IMR-90 (cell line): ENCODE data around the gene GPA33. TPM values are rescaled to one million over a fixed set of nuclear protein-coding genes. Genes with fewer than 3 reads are reported as not detected.

ENCODE experiments used
- ATAC-seq: fragments of 200-7000 bp; cut with Tn5 transposase; 2 replicates; pipeline ENCODE4 v1.9.1; 2020; ENCODE audit warnings: low read depth, mild to moderate bottlenecking, moderate library complexity
- BruUV-seq: library from RNA; stranded (reverse); fragments of 400-500 nt; replicated peaks from 2 replicates; lab custom pipeline; 2021; lab: Mats Ljungman, UMichigan
- CTCF ChIA-PET: fragments of 300-600 bp; formaldehyde crosslinking; extraction: SDS; loops from one replicate; lab custom pipeline; 2021; ENCODE audit warnings: antibody characterized with exemption; lab: Yijun Ruan, JAX
- POLR2A ChIA-PET: fragments of 300-600 bp; sonication (Branson Sonifier 250); formaldehyde crosslinking; loops from one replicate; lab custom pipeline; 2022; ENCODE audit warnings: antibody characterized with exemption; ENCODE audit not compliant: unreplicated experiment; lab: Charles Lee
- DNase-seq: peaks from one replicate; pipeline ENCODE4 v3.0.0; 2013
- H2AFZ ChIP-seq: replicated peaks from 2 replicates; pipeline ENCODE3; 2013; ENCODE audit warnings: low read length, mild to moderate bottlenecking; ENCODE audit not compliant: poor library complexity
- H2AK5ac ChIP-seq: 2 replicates; pipeline ENCODE4 v1.6.1; 2013; ENCODE audit warnings: low read depth, low read length, inconsistent platforms
- H2AK9ac ChIP-seq: replicated peaks from 2 replicates; pipeline ENCODE3; 2013; ENCODE audit warnings: mild to moderate bottlenecking, low read depth, low read length, moderate library complexity; ENCODE audit not compliant: poor library complexity
- H2BK120ac ChIP-seq: 2 replicates; pipeline ENCODE4 v1.6.1; 2013; ENCODE audit warnings: low read depth, low read length, inconsistent platforms
- H2BK15ac ChIP-seq: 3 replicates; pipeline ENCODE4 v1.6.1; 2013; ENCODE audit warnings: low read depth, low read length, inconsistent platforms
- H2BK20ac ChIP-seq: 2 replicates; pipeline ENCODE4 v1.6.1; 2013; ENCODE audit warnings: low read depth, mild to moderate bottlenecking, inconsistent platforms, low read length, moderate library complexity
- H2BK5ac ChIP-seq: 2 replicates; pipeline ENCODE4 v1.6.1; 2013; ENCODE audit warnings: mild to moderate bottlenecking, low read depth, low read length, inconsistent platforms; ENCODE audit not compliant: poor library complexity, severe bottlenecking
- H3K14ac ChIP-seq: replicated peaks from 2 replicates; pipeline ENCODE4 v1.6.1; 2013; ENCODE audit warnings: low read depth, low read length, inconsistent platforms
- H3K18ac ChIP-seq: 2 replicates; pipeline ENCODE4 v1.6.1; 2013; ENCODE audit warnings: low read depth, low read length, control low read depth
- H3K23ac ChIP-seq: 2 replicates; pipeline ENCODE4 v1.6.1; 2013; ENCODE audit warnings: low read depth, low read length, inconsistent platforms
- H3K27ac ChIP-seq: 2 replicates; pipeline ENCODE4 v1.5.1; 2013; ENCODE audit warnings: mild to moderate bottlenecking, control low read depth, low read length; ENCODE audit not compliant: insufficient read depth
- H3K27me3 ChIP-seq: 2 replicates; pipeline ENCODE4 v1.6.1; 2013; ENCODE audit warnings: low read length; ENCODE audit not compliant: control insufficient read depth, insufficient read depth
- H3K36me3 ChIP-seq: 2 replicates; pipeline ENCODE4 v1.6.1; 2013; ENCODE audit warnings: low read length, mixed read lengths; ENCODE audit not compliant: control insufficient read depth, insufficient read depth
- H3K4ac ChIP-seq: 2 replicates; pipeline ENCODE4 v1.6.1; 2013; ENCODE audit warnings: low read depth, low read length, inconsistent platforms
- H3K4me1 ChIP-seq: 2 replicates; pipeline ENCODE4 v1.6.1; 2013; ENCODE audit warnings: low read length, mixed read lengths; ENCODE audit not compliant: control insufficient read depth, insufficient read depth
- H3K4me2 ChIP-seq: 2 replicates; pipeline ENCODE4 v1.6.1; 2013; ENCODE audit warnings: low read depth, mild to moderate bottlenecking, control low read depth, low read length, moderate library complexity
- H3K4me3 ChIP-seq: 2 replicates; pipeline ENCODE4 v1.5.1; 2013; ENCODE audit warnings: low read depth, mild to moderate bottlenecking, control low read depth, low read length, moderate library complexity; ENCODE audit not compliant: insufficient read depth
- H3K56ac ChIP-seq: 2 replicates; pipeline ENCODE4 v1.6.1; 2013; ENCODE audit warnings: low read length, inconsistent platforms; ENCODE audit not compliant: insufficient read depth; ENCODE audit errors: extremely low read depth
- H3K79me1 ChIP-seq, 2 experiments: 2 replicates each; pipeline ENCODE4 v1.6.1; 2013; ENCODE audit warnings: low read length in 2 of 2, inconsistent platforms in 1 of 2, low read depth in 1 of 2
- H3K9ac ChIP-seq: 2 replicates; pipeline ENCODE4 v1.6.1; 2013; ENCODE audit warnings: low read depth, low read length, control low read depth
- H3K9me1 ChIP-seq: 2 replicates; pipeline ENCODE4 v1.6.1; 2013; ENCODE audit warnings: low read length, inconsistent platforms; ENCODE audit not compliant: insufficient read depth
- H3K9me3 ChIP-seq: 2 replicates; pipeline ENCODE4 v1.6.1; 2013; ENCODE audit warnings: low read length; ENCODE audit not compliant: control insufficient read depth, insufficient read depth
- H4K20me1 ChIP-seq: 2 replicates; pipeline ENCODE4 v1.6.1; 2013; ENCODE audit warnings: low read length, inconsistent platforms; ENCODE audit not compliant: insufficient read depth
- H4K5ac ChIP-seq: 2 replicates; pipeline ENCODE4 v1.6.1; 2013; ENCODE audit warnings: mild to moderate bottlenecking, low read depth, low read length, control low read depth
- H4K8ac ChIP-seq, 2 experiments: 2 replicates each; pipeline ENCODE4 v1.6.1; 2013; ENCODE audit warnings: low read depth in 2 of 2, low read length in 2 of 2, control low read depth in 1 of 2, inconsistent platforms in 1 of 2
- H4K91ac ChIP-seq: 2 replicates; pipeline ENCODE4 v1.6.1; 2013; ENCODE audit warnings: low read depth, low read length, inconsistent platforms; ENCODE audit not compliant: insufficient read depth
- BHLHE40 ChIP-seq: fragments of 150-350 bp; IDR thresholded peaks from 2 replicates; pipeline ENCODE4 v1.6.1; 2016; ENCODE audit warnings: mild to moderate bottlenecking, low read depth, low read length
- CEBPB ChIP-seq: IDR thresholded peaks from 2 replicates; pipeline ENCODE4 v1.6.1; 2012; ENCODE audit warnings: low read depth, low read length, improper control_type of control experiment
- CHD1 ChIP-seq: IDR thresholded peaks from 2 replicates; pipeline ENCODE4 v1.6.1; 2012; ENCODE audit warnings: low read depth, low read length, improper control_type of control experiment
- CTCF ChIP-seq: conservative IDR thresholded peaks from 2 replicates; pipeline ENCODE4 v1.5.1; 2012; ENCODE audit warnings: mild to moderate bottlenecking, low read depth, low read length, improper control_type of control experiment
- ELK1 ChIP-seq: fragments of 150-350 bp; IDR thresholded peaks from 2 replicates; pipeline ENCODE4 v1.6.1; 2016; ENCODE audit warnings: low read depth, mild to moderate bottlenecking, low read length, moderate library complexity, borderline replicate concordance
- FOS ChIP-seq: fragments of 150-350 bp; IDR thresholded peaks from 2 replicates; pipeline ENCODE4 v1.6.1; 2016; ENCODE audit warnings: low read depth, low read length
- MAFK ChIP-seq: IDR thresholded peaks from 2 replicates; pipeline ENCODE4 v1.6.1; 2012; ENCODE audit warnings: low read depth, low read length, improper control_type of control experiment
- MAZ ChIP-seq: IDR thresholded peaks from 2 replicates; pipeline ENCODE4 v1.6.1; 2012; ENCODE audit warnings: low read depth, mild to moderate bottlenecking, low read length, improper control_type of control experiment, moderate library complexity, borderline replicate concordance
- MXI1 ChIP-seq: IDR thresholded peaks from 2 replicates; pipeline ENCODE4 v1.6.1; 2012; ENCODE audit warnings: low read depth, mild to moderate bottlenecking, low read length, moderate library complexity, borderline replicate concordance
- NFE2L2 ChIP-seq: fragments of 150-350 bp; IDR thresholded peaks from 2 replicates; pipeline ENCODE4 v1.6.1; 2016; ENCODE audit warnings: low read depth, mild to moderate bottlenecking, low read length
- POLR2A ChIP-seq: IDR thresholded peaks from 2 replicates; pipeline ENCODE4 v1.6.1; 2012; ENCODE audit warnings: mild to moderate bottlenecking, low read depth, low read length
- RAD21 ChIP-seq: IDR thresholded peaks from 2 replicates; pipeline ENCODE4 v1.6.1; 2012; ENCODE audit warnings: low read length, improper control_type of control experiment
- RCOR1 ChIP-seq: IDR thresholded peaks from 2 replicates; pipeline ENCODE4 v1.6.1; 2012; ENCODE audit warnings: mild to moderate bottlenecking, low read length, improper control_type of control experiment; ENCODE audit not compliant: insufficient replicate concordance
- RFX5 ChIP-seq: IDR thresholded peaks from 2 replicates; pipeline ENCODE4 v1.8.0; 2012; ENCODE audit warnings: low read depth, mild to moderate bottlenecking, low read length, moderate library complexity
- WGBS, 2 experiments: methylation state at CpG; one replicate each; pipeline versions ENCODE4 v1.1.5 to v1.1.7; 2013; ENCODE audit warnings: missing lambda C conversion rate in 2 of 2; ENCODE audit not compliant: insufficient read length in 1 of 2; ENCODE audit errors: extremely low coverage in 2 of 2; 5-methylcytosine and 5-hydroxymethylcytosine counted together
- dilution Hi-C: fragments of 300-500 bp; cut with HindIII; formaldehyde crosslinking; loops from one replicate; pipeline ENCODE4 v1.14.3; 2018; ENCODE audit warnings: low sequenced_read_pairs; ENCODE audit not compliant: unreplicated experiment
- in situ Hi-C: fragments of 300-500 bp; cut with MboI; formaldehyde crosslinking; loops from 3 replicates; pipeline ENCODE4 v1.14.3; 2019; ENCODE audit warnings: low sequenced_read_pairs, inconsistent platforms, mixed read lengths
- intact Hi-C: fragments of 100-400 bp; cut with micrococcal nuclease; formaldehyde crosslinking; loops from 2 replicates; pipeline ENCODE4 v1.10.0; 2022
- polyA plus RNA-seq, 3 experiments: library from polyadenylated mRNA; depleted of rRNA; stranded (reverse); fragments of >200 nt; gene quantifications; 2 replicates each; pipeline ENCODE4 v1.2.3, GENCODE V29; 2012; ENCODE audit warnings: low replicate concordance in 1 of 3
- total RNA-seq: library from RNA; depleted of rRNA; stranded (reverse); fragments of >200 nt; gene quantifications from 2 replicates; pipeline ENCODE4 v1.2.3, GENCODE V29; 2012

Gene GPA33
- total and polyA plus RNA-seq, 2 of the 4 experiments (the other 2 are of a cell fraction): not detected

- no peak overlapping the region for H2BK15ac ChIP-seq
- H2AK5ac ChIP-seq: no peak overlapping the region
- H2AFZ ChIP-seq: no peak overlapping the region
- no peak overlapping the region for H3K4me3 ChIP-seq
- no peak overlapping the region for H3K18ac ChIP-seq
- WGBS, 2 experiments: no CpG with 5 or more reads among the region's 2 CpGs
- BruUV-seq: no TSS peak
- no peak overlapping the region for H2AK9ac ChIP-seq
- H4K20me1 ChIP-seq: no peaks in the 10 kb centered on the region
- no peaks in the 10 kb centered on the region for H3K9me3 ChIP-seq
- no peak overlapping the region for H2BK5ac ChIP-seq
- no peak for TF ChIP-seq BHLHE40
- TF ChIP-seq POLR2A: no peak
- TF ChIP-seq MAFK: no peak
- TF ChIP-seq MAZ: no peak
- TF ChIP-seq CHD1: no peak
- no peak for TF ChIP-seq CEBPB
- TF ChIP-seq NFE2L2: no peak
- no peak for TF ChIP-seq ELK1
- TF ChIP-seq MXI1: no peak
- TF ChIP-seq RFX5: no peak
- TF ChIP-seq FOS: no peak
- TF ChIP-seq CTCF: no peak
- no peak for TF ChIP-seq RAD21
- no peak for TF ChIP-seq RCOR1
- intact Hi-C loops (no loop called here), dilution Hi-C loops (no loop called here), in situ Hi-C loops (no loop called here)
- H3K23ac ChIP-seq: no peak overlapping the region
- H4K91ac ChIP-seq: no peak overlapping the region
- no peak overlapping the region for H4K8ac ChIP-seq
- H4K5ac ChIP-seq: no peak overlapping the region
- no peak overlapping the region for H3K4ac ChIP-seq
- peaks cover 1% of the 10 kb centered on the region; the same call in 1 of the 2 replicates for H3K27me3 ChIP-seq
- H2BK120ac ChIP-seq: no peak overlapping the region
- H3K36me3 ChIP-seq: no peaks in the 10 kb centered on the region
- H2BK20ac ChIP-seq: no peak overlapping the region
- no peak overlapping the region for H3K14ac ChIP-seq
- no peak overlapping the region for H3K56ac ChIP-seq
- H3K9me1 ChIP-seq: no peaks in the 10 kb centered on the region
- POLR2A ChIA-PET: no interaction called here
- CTCF ChIA-PET: no interaction called here
- DNase-seq (peak; percentile 12), ATAC-seq (peak; percentile 59)
- no peaks in the 10 kb centered on the region for H3K4me1 ChIP-seq
- H3K79me1 ChIP-seq: no peaks in the 10 kb centered on the region
- no peak overlapping the region for H3K27ac ChIP-seq
- H3K4me2 ChIP-seq: no peak overlapping the region
- H3K9ac ChIP-seq: no peak overlapping the region
Observed at GRCh38 chr1:167136191-167136614, 46.0 kb upstream of the GPA33 start.
